Measurements from ENCODE around the gene RIC1.

RIC1 gene

DNA sequence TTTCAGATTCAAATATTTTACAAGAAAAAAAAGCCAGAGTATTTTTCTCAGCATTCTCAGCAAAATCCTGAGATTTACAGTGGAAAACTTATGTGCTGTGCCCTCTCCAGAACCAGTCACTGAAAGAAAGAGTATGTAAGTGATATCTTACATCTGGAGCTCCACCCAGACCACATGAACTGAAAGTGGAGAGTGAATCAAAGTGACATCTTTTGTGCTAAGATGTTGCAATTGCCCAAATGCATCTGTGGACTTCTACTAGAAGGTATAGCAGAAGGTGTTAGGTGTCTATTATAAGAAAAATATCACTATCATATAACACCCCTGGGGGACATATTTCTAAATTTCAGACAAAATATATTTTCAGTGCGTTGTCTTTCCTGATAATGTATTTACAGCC lies 49.0 kb upstream of the RIC1 start:
- H3K27ac ChIP-seq (ENCODE audit: extremely low read depth, low read depth, low read length) = no peak overlapping the region
- H3K4me1 ChIP-seq (ENCODE audit: control insufficient read depth, insufficient read depth, low read length) = no peaks in the 10 kb centered on the region
- no peak overlapping the region for H3K4me3 ChIP-seq (ENCODE audit: low read depth, low read length)
- POLR2A ChIA-PET = no interaction called here
- TF ChIP-seq ZNF621 (tag by site-specific recombination; IDR thresholded peaks at IDR 0.05) (no peak), ZNF214 (tag by site-specific recombination; IDR thresholded peaks at IDR 0.05; ENCODE audit: borderline replicate concordance) (no peak), ZNF341 (tag by site-specific recombination; IDR thresholded peaks at IDR 0.05; ENCODE audit: low read depth) (no peak), ZNF280C (tag by site-specific recombination; IDR thresholded peaks at IDR 0.05) (no peak), ZNF561 (tag by site-specific recombination; IDR thresholded peaks at IDR 0.05; ENCODE audit: borderline replicate concordance) (no peak), ZNF785 (tag by site-specific recombination; IDR thresholded peaks at IDR 0.05) (no peak), ZNF23 (tag by site-specific recombination; IDR thresholded peaks at IDR 0.05; ENCODE audit: borderline replicate concordance) (no peak), ZNF10 (tag by site-specific recombination; IDR thresholded peaks at IDR 0.05) (no peak), REPIN1 (tag by site-specific recombination; IDR thresholded peaks at IDR 0.05; ENCODE audit: low read depth) (no peak), ZNF169 (tag by site-specific recombination; IDR thresholded peaks at IDR 0.05) (no peak), ZNF558 (tag by site-specific recombination; IDR thresholded peaks at IDR 0.05) (no peak), ZBTB48 (tag by site-specific recombination; IDR thresholded peaks at IDR 0.05) (no peak), ZFP3 (tag by site-specific recombination; IDR thresholded peaks at IDR 0.05; ENCODE audit: low read depth) (no peak), ZFP69B (tag by site-specific recombination; IDR thresholded peaks at IDR 0.05) (no peak), SETDB1 (IDR thresholded peaks at IDR 0.05; ENCODE audit: insufficient read length, low read length) (no peak), ZNF777 (tag by site-specific recombination; IDR thresholded peaks at IDR 0.05; ENCODE audit: borderline replicate concordance) (no peak)
- TF ChIP-seq, protein P1, sequence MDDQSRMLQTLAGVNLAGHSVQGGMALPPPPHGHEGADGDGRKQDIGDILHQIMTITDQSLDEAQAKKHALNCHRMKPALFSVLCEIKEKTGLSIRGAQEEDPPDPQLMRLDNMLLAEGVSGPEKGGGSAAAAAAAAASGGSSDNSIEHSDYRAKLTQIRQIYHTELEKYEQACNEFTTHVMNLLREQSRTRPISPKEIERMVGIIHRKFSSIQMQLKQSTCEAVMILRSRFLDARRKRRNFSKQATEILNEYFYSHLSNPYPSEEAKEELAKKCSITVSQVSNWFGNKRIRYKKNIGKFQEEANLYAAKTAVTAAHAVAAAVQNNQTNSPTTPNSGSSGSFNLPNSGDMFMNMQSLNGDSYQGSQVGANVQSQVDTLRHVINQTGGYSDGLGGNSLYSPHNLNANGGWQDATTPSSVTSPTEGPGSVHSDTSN (CRISPR knock-in tag; IDR thresholded peaks at IDR 0.05) = no peak
- CTCF ChIA-PET = interaction anchor here (1.9 kb wide), 1 partner anchor 10 kb away, joined by 11 read pairs; no protein-coding TSS in a partner anchor
- H3K36me3 ChIP-seq (ENCODE audit: control insufficient read depth in 2 of 2, insufficient read depth in 1 of 2, low read length in 2 of 2) = no peaks in the 10 kb centered on the region
- H3K9me3 ChIP-seq (ENCODE audit: control insufficient read depth, insufficient read depth, low read depth, low read length) = no peaks in the 10 kb centered on the region

GRCh38 chr9:5580650-5581049 lies 48.3 kb upstream of the RIC1 start:
- H3K27ac ChIP-seq (ENCODE audit: extremely low read depth, low read depth, low read length) = no peak overlapping the region
- POLR2A ChIA-PET = no interaction called here
- no peak overlapping the region for H3K4me3 ChIP-seq (ENCODE audit: low read depth, low read length)
- no peaks in the 10 kb centered on the region for H3K4me1 ChIP-seq (ENCODE audit: control insufficient read depth, insufficient read depth, low read length)
- H3K36me3 ChIP-seq (ENCODE audit: control insufficient read depth in 2 of 2, insufficient read depth in 1 of 2, low read length in 2 of 2) = no peaks in the 10 kb centered on the region
- no peaks in the 10 kb centered on the region for H3K9me3 ChIP-seq (ENCODE audit: control insufficient read depth, insufficient read depth, low read depth, low read length)
- CTCF ChIA-PET = interaction anchor here (1.9 kb wide), 1 partner anchor 9 kb away, joined by 11 read pairs; no protein-coding TSS in a partner anchor
- TF ChIP-seq ZNF776 (tag by site-specific recombination; IDR thresholded peaks at IDR 0.05; ENCODE audit: borderline replicate concordance) = no peak
- TF ChIP-seq ZBTB8A (tag by site-specific recombination; IDR thresholded peaks at IDR 0.05) = no peak
- no peak for TF ChIP-seq ZNF76 (tag by site-specific recombination; IDR thresholded peaks at IDR 0.05; ENCODE audit: borderline replicate concordance, low read depth)
- no peak for TF ChIP-seq ZNF394 (tag by site-specific recombination; IDR thresholded peaks at IDR 0.05; ENCODE audit: borderline replicate concordance)
- TF ChIP-seq ZSCAN23 (tag by site-specific recombination; IDR thresholded peaks at IDR 0.05) = no peak
- TF ChIP-seq KLF16 (tag by site-specific recombination; IDR thresholded peaks at IDR 0.05) = no peak
